Common myeloid progenitor, CD34-positive (primary cell): ENCODE measurements around the gene ATP8A2.

Source experiments
- CTCF ChIA-PET: fragments of 350-600 bp; sonication (Branson Sonifier 250); formaldehyde crosslinking; loops from one replicate; lab custom pipeline; 2021; ENCODE audit warnings: antibody characterized with exemption; lab: Charles Lee
- POLR2A ChIA-PET: fragments of 350-600 bp; sonication (Branson Sonifier 250); formaldehyde crosslinking; loops from one replicate; lab custom pipeline; 2021; ENCODE audit warnings: antibody characterized with exemption; lab: Charles Lee
- DNase-seq, 3 donors: peaks; one replicate each; pipeline versions ENCODE4 v3.0.0 to v3.0.0-alpha.2; 2013
- H3K27ac ChIP-seq, 2 experiments: 1 replicate in 1 of 2; 2 replicates in 1 of 2; pipeline ENCODE4 v1.7.0; 2013; ENCODE audit warnings: inconsistent platforms in 2 of 2, low read length in 2 of 2, mild to moderate bottlenecking in 2 of 2, low read depth in 1 of 2, moderate library complexity in 1 of 2; ENCODE audit not compliant: severe bottlenecking in 2 of 2, insufficient read depth in 1 of 2, poor library complexity in 1 of 2
- H3K27me3 ChIP-seq, 5 experiments: replicated peaks in 2 of 5; 1 replicate in 3 of 5; 2 replicates in 2 of 5; pipeline versions ENCODE4 v1.6.1 to v1.7.0; 2013; ENCODE audit warnings: low read length in 4 of 5, mild to moderate bottlenecking in 2 of 5, moderate library complexity in 2 of 5, inconsistent platforms in 1 of 5; ENCODE audit not compliant: insufficient read depth in 5 of 5, control insufficient read depth in 4 of 5
- H3K36me3 ChIP-seq, 4 experiments: 1 replicate in 2 of 4; 2 replicates in 2 of 4; pipeline versions ENCODE4 v1.6.1 to v1.7.0; 2013; ENCODE audit warnings: low read length in 3 of 4, control low read depth in 1 of 4, mild to moderate bottlenecking in 1 of 4; ENCODE audit not compliant: control insufficient read depth in 4 of 4, insufficient read depth in 4 of 4
- H3K4me1 ChIP-seq, 4 experiments: 1 replicate in 3 of 4; 2 replicates in 1 of 4; pipeline versions ENCODE4 v1.6.1 to v1.7.1; 2013; ENCODE audit warnings: low read length in 3 of 4, mild to moderate bottlenecking in 3 of 4, control low read depth in 1 of 4, inconsistent platforms in 1 of 4, moderate library complexity in 1 of 4; ENCODE audit not compliant: control insufficient read depth in 4 of 4, insufficient read depth in 4 of 4; ENCODE audit errors: control extremely low read depth in 1 of 4
- H3K4me3 ChIP-seq, 7 experiments: 1 replicate in 4 of 7; 2 replicates in 3 of 7; pipeline versions ENCODE4 v1.5.1 to v1.7.0; 2013; ENCODE audit warnings: mild to moderate bottlenecking in 7 of 7, low read length in 6 of 7, moderate library complexity in 6 of 7, inconsistent platforms in 2 of 7, low read depth in 2 of 7, control low read depth in 1 of 7; ENCODE audit not compliant: insufficient read depth in 4 of 7, control insufficient read depth in 1 of 7; ENCODE audit errors: extremely low read depth in 1 of 7
- H3K9me3 ChIP-seq, 5 experiments: 1 replicate in 4 of 5; 2 replicates in 1 of 5; pipeline versions ENCODE4 v1.6.1 to v1.7.1; 2013; ENCODE audit warnings: low read length in 4 of 5, mild to moderate bottlenecking in 2 of 5, inconsistent platforms in 1 of 5, low read depth in 1 of 5, moderate library complexity in 1 of 5; ENCODE audit not compliant: control insufficient read depth in 4 of 5, insufficient read depth in 2 of 5; ENCODE audit errors: control extremely low read depth in 1 of 5
- WGBS: methylation state at CpG from one replicate; pipeline ENCODE4 v1.1.5; 2013; ENCODE audit not compliant: insufficient coverage; 5-methylcytosine and 5-hydroxymethylcytosine counted together

Gene ATP8A2

GRCh38 chr13:25981060-25981459, 609.3 kb downstream of the ATP8A2 start:
- no peak overlapping the region for H3K4me3 ChIP-seq
- H3K27ac ChIP-seq, result no peak overlapping the region
- peaks cover 0 to 3% (median 0%) of the 10 kb centered on the region in 4 experiments for H3K4me1 ChIP-seq
- no peaks in the 10 kb centered on the region for H3K9me3 ChIP-seq
- no CpG with 5 or more reads among the region's 1 CpG for WGBS
- H3K27me3 ChIP-seq, result peaks cover 0 to 23% (median 3%) of the 10 kb centered on the region in 5 experiments
- no peak for DNase-seq
- ChIA-PET CTCF (no interaction called here), POLR2A (no interaction called here)
- no peaks in the 10 kb centered on the region for H3K36me3 ChIP-seq

GRCh38 chr13:25982907-25983306, 611.1 kb downstream of the ATP8A2 start:
- POLR2A ChIA-PET, result no interaction called here
- CTCF ChIA-PET, result no interaction called here
- Histone ChIP-seq H3K4me1 (no peaks in the 10 kb centered on the region), H3K27ac (no peak overlapping the region), H3K9me3 (no peaks in the 10 kb centered on the region), H3K4me3 (no peak overlapping the region), H3K27me3 (peaks cover 0 to 9% (median 0%) of the 10 kb centered on the region in 5 experiments), H3K36me3 (no peaks in the 10 kb centered on the region)
- DNase-seq, result no peak

GRCh38 chr13:25987987-25988386, 616.2 kb downstream of the ATP8A2 start:
- DNase-seq, result no peak
- Histone ChIP-seq H3K9me3 (peaks cover 0 to 1% (median 0%) of the 10 kb centered on the region in 5 experiments), H3K36me3 (no peaks in the 10 kb centered on the region), H3K27ac (no peak overlapping the region), H3K27me3 (peaks cover 0 to 7% (median 2%) of the 10 kb centered on the region in 5 experiments), H3K4me1 (no peaks in the 10 kb centered on the region), H3K4me3 (no peak overlapping the region)
- ChIA-PET POLR2A (no interaction called here), CTCF (no interaction called here)
- WGBS, result 99% methylated on average over 7 of the region's 8 CpGs

- Histone ChIP-seq H3K27me3 (peaks cover 0 to 7% (median 2%) of the 10 kb centered on the region in 5 experiments), H3K36me3 (no peaks in the 10 kb centered on the region), H3K9me3 (peaks cover 0 to 1% (median 0%) of the 10 kb centered on the region in 5 experiments), H3K4me3 (no peak overlapping the region), H3K27ac (no peak overlapping the region), H3K4me1 (no peaks in the 10 kb centered on the region)
- WGBS, result no CpG with 5 or more reads among the region's 3 CpGs
- POLR2A ChIA-PET, result no interaction called here
- CTCF ChIA-PET, result interaction anchor here (0.6 kb wide), 1 partner anchor 12 kb away, joined by 3 read pairs; no protein-coding TSS in a partner anchor
- no peak for DNase-seq
Observed at GRCh38 chr13:25988661-25989060, 616.9 kb downstream of the ATP8A2 start.

- ChIA-PET CTCF (interaction anchor here (1.1 kb wide), 1 partner anchor 12 kb away, joined by 4 read pairs; no protein-coding TSS in a partner anchor), POLR2A (no interaction called here)
- H3K4me1 ChIP-seq, result no peaks in the 10 kb centered on the region
- H3K36me3 ChIP-seq, result no peaks in the 10 kb centered on the region
- no peak overlapping the region for H3K27ac ChIP-seq
- WGBS, result 60% methylated on average over 9 of the region's 10 CpGs
- peaks cover 0 to 5% (median 0%) of the 10 kb centered on the region in 5 experiments for H3K9me3 ChIP-seq
- peaks cover 0 to 7% (median 2%) of the 10 kb centered on the region in 5 experiments for H3K27me3 ChIP-seq
- no peak for DNase-seq
- no peak overlapping the region for H3K4me3 ChIP-seq
Observed at GRCh38 chr13:25990801-25991200, 619.0 kb downstream of the ATP8A2 start.

- H3K9me3 ChIP-seq, result peaks cover 0 to 8% (median 0%) of the 10 kb centered on the region in 5 experiments
- H3K4me1 ChIP-seq, result no peaks in the 10 kb centered on the region
- CTCF ChIA-PET, result interaction anchor here (0.7 kb wide), 1 partner anchor 40 kb away, joined by 3 read pairs; no protein-coding TSS in a partner anchor
- POLR2A ChIA-PET, result no interaction called here
- H3K36me3 ChIP-seq, result no peaks in the 10 kb centered on the region
- no peak overlapping the region for H3K27ac ChIP-seq
- DNase-seq, result no peak
- no peak overlapping the region for H3K4me3 ChIP-seq
- WGBS, result 100% methylated on average over 1 of the region's 1 CpG
- peaks cover 0 to 7% (median 2%) of the 10 kb centered on the region in 5 experiments for H3K27me3 ChIP-seq
Observed at GRCh38 chr13:25992076-25992475, 620.3 kb downstream of the ATP8A2 start.

GRCh38 chr13:26007261-26008125, 635.7 kb downstream of the ATP8A2 start:
- Histone ChIP-seq H3K36me3 (no peaks in the 10 kb centered on the region), H3K4me3 (no peak overlapping the region), H3K9me3 (peaks cover 0 to 8% (median 2%) of the 10 kb centered on the region in 5 experiments), H3K4me1 (peaks cover 0 to 6% (median 2%) of the 10 kb centered on the region in 4 experiments), H3K27me3 (no peaks in the 10 kb centered on the region), H3K27ac (no peak overlapping the region)
- ChIA-PET CTCF (no interaction called here), POLR2A (no interaction called here)
- 100% methylated on average over 1 of the region's 1 CpG for WGBS
- peak in 1 of 3 donors; percentile 7 for DNase-seq
